B cell (primary cell): ENCODE results near the gene SWAP70. TPM values are rescaled to one million over a fixed set of nuclear protein-coding genes. Genes with fewer than 3 reads are reported as not detected.
A peak's percentile ranks its signal among the peaks of the same experiment; 100 is the strongest.

Experiments used
- ATAC-seq: fragments of 200-7000 bp; cut with Tn5 transposase; one replicate; pipeline ENCODE4 v1.10.0; 2021; ENCODE audit warnings: low read depth, mild to moderate bottlenecking, moderate number of reproducible peaks, moderate library complexity
- CTCF ChIA-PET: fragments of 350-600 bp; sonication (Branson Sonifier 250); formaldehyde crosslinking; loops from one replicate; lab custom pipeline; 2021; ENCODE audit warnings: antibody characterized with exemption, inconsistent platforms; lab: Charles Lee
- POLR2A ChIA-PET: fragments of 350-600 bp; sonication (Branson Sonifier 250); formaldehyde crosslinking; loops from one replicate; lab custom pipeline; 2021; ENCODE audit warnings: antibody characterized with exemption; lab: Charles Lee
- DNase-seq: peaks from one replicate; pipeline ENCODE4 v3.0.0; 2013
- H2AFZ ChIP-seq: 2 replicates; pipeline ENCODE4 v1.6.1; 2012; ENCODE audit warnings: mild to moderate bottlenecking, low read depth, low read length; ENCODE audit not compliant: insufficient read depth, poor library complexity, severe bottlenecking
- H3K27ac ChIP-seq, 2 donors: 1 replicate in 1 of 2; 2 replicates in 1 of 2; pipeline ENCODE4 v1.5.1; 2012 to 2013; ENCODE audit warnings: low read length in 2 of 2, mild to moderate bottlenecking in 2 of 2, moderate library complexity in 1 of 2
- H3K27me3 ChIP-seq, 4 experiments: fragments of 200-600 bp in 1 of 4; sonication (generic) in 1 of 4; replicated peaks in 1 of 4; 1 replicate in 2 of 4; 2 replicates in 2 of 4; pipeline versions ENCODE4 v1.6.1 to v1.7.0; 2013 to 2016; ENCODE audit warnings: low read length in 3 of 4, mild to moderate bottlenecking in 2 of 4, mixed read lengths in 1 of 4, moderate library complexity in 1 of 4; ENCODE audit not compliant: insufficient read depth in 4 of 4, control insufficient read depth in 3 of 4; ENCODE audit errors: control extremely low read depth in 1 of 4
- H3K36me3 ChIP-seq, 2 experiments: replicated peaks in 1 of 2; 1 replicate in 1 of 2; 2 replicates in 1 of 2; pipeline versions ENCODE4 v1.6.1 to v1.7.1; 2013; ENCODE audit warnings: low read length in 1 of 2; ENCODE audit not compliant: insufficient read depth in 2 of 2, control insufficient read depth in 1 of 2; ENCODE audit errors: control extremely low read depth in 1 of 2, extremely low read depth in 1 of 2
- H3K4me1 ChIP-seq, 2 donors: fragments of 200-600 bp in 1 of 2; sonication (generic) in 1 of 2; 1 replicate in 1 of 2; 2 replicates in 1 of 2; pipeline versions ENCODE4 v1.5.1 to v1.6.1; 2013 to 2017; ENCODE audit warnings: low read length in 2 of 2; ENCODE audit not compliant: control insufficient read depth in 2 of 2, insufficient read depth in 2 of 2
- H3K4me2 ChIP-seq: replicated peaks from 2 replicates; pipeline ENCODE3; 2012; ENCODE audit warnings: mild to moderate bottlenecking, low read depth, low read length; ENCODE audit not compliant: poor library complexity, severe bottlenecking
- H3K4me3 ChIP-seq, 5 experiments: fragments of 200-600 bp in 1 of 5; sonication (generic) in 1 of 5; 1 replicate in 3 of 5; 2 replicates in 2 of 5; pipeline versions ENCODE4 v1.5.1 to v1.7.0; 2011 to 2016; ENCODE audit warnings: low read length in 4 of 5, mild to moderate bottlenecking in 4 of 5, low read depth in 2 of 5, control low read depth in 1 of 5, moderate library complexity in 1 of 5; ENCODE audit not compliant: insufficient read depth in 1 of 5; ENCODE audit errors: control extremely low read depth in 1 of 5, extremely low read depth in 1 of 5
- H3K79me2 ChIP-seq: fragments of 200-600 bp; sonication (generic); one replicate; pipeline ENCODE4 v1.6.0; 2016; ENCODE audit warnings: low read length; ENCODE audit not compliant: control insufficient read depth, insufficient read depth
- H3K9ac ChIP-seq: fragments of 200-600 bp; sonication (generic); 2 replicates; pipeline ENCODE4 v1.6.1; 2017; ENCODE audit warnings: mild to moderate bottlenecking, low read length, moderate library complexity
- H3K9me3 ChIP-seq, 3 donors: one replicate each; pipeline versions ENCODE4 v1.6.1 to v1.7.1; 2013; ENCODE audit warnings: low read length in 2 of 3; ENCODE audit not compliant: control insufficient read depth in 2 of 3, insufficient read depth in 1 of 3; ENCODE audit errors: control extremely low read depth in 1 of 3
- H4K20me1 ChIP-seq: 2 replicates; pipeline ENCODE4 v1.6.0; 2012; ENCODE audit warnings: mild to moderate bottlenecking, low read length; ENCODE audit not compliant: insufficient read depth, control insufficient read depth, poor library complexity, severe bottlenecking
- H3K27ac Mint-ChIP-seq: one replicate; pipeline ENCODE4 v1.8.0; 2021; ENCODE audit warnings: mixed read lengths
- H3K27me3 Mint-ChIP-seq: one replicate; pipeline ENCODE4 v1.8.0; 2021; ENCODE audit warnings: mixed read lengths
- H3K4me1 Mint-ChIP-seq: one replicate; pipeline ENCODE4 v1.8.0; 2021; ENCODE audit warnings: mixed read lengths
- H3K4me3 Mint-ChIP-seq: one replicate; pipeline ENCODE4 v1.8.0; 2021; ENCODE audit warnings: mixed read lengths
- H3K9me3 Mint-ChIP-seq: one replicate; pipeline ENCODE4 v1.8.0; 2022; ENCODE audit warnings: mixed read lengths; ENCODE audit not compliant: insufficient read depth
- EZH2 ChIP-seq: IDR thresholded peaks from 2 replicates; pipeline ENCODE4 v1.6.1; 2012; ENCODE audit warnings: borderline replicate concordance, low read depth, mild to moderate bottlenecking, moderate library complexity, low read length; ENCODE audit not compliant: insufficient read depth, poor library complexity, severe bottlenecking
- WGBS: methylation state at CpG from one replicate; pipeline ENCODE4 v1.1.5; 2013; ENCODE audit warnings: missing lambda C conversion rate; ENCODE audit not compliant: insufficient coverage; 5-methylcytosine and 5-hydroxymethylcytosine counted together
- intact Hi-C: fragments of 100-400 bp; cut with micrococcal nuclease; formaldehyde crosslinking; loops from one replicate; pipeline ENCODE4 v1.10.0; 2022
- polyA plus RNA-seq: library from polyadenylated mRNA; depleted of rRNA; stranded (reverse); fragments of >200 nt; gene quantifications from 2 replicates; pipeline ENCODE4 v1.2.3, GENCODE V29; 2012
- total RNA-seq, 2 donors: library from RNA; stranded (reverse); fragments of 120-200 nt in 1 of 2; gene quantifications; 1 replicate in 1 of 2; 2 replicates in 1 of 2; pipeline versions ENCODE4 v1.2.3 to v1.2.4, GENCODE V29; 2013 to 2022
- TF ChIP-seq, protein P1 (sequence below): fragments of 200-600 bp; IDR thresholded peaks from one replicate; pipeline ENCODE4 v1.8.0; 2022; ENCODE audit warnings: antibody characterized with exemption, mild to moderate bottlenecking

The SWAP70 gene
- total and polyA plus RNA-seq, 2 donors (not counting 1 experiment from before 2014, with no cell fraction given), result 69.8 to 200 TPM

DNA sequence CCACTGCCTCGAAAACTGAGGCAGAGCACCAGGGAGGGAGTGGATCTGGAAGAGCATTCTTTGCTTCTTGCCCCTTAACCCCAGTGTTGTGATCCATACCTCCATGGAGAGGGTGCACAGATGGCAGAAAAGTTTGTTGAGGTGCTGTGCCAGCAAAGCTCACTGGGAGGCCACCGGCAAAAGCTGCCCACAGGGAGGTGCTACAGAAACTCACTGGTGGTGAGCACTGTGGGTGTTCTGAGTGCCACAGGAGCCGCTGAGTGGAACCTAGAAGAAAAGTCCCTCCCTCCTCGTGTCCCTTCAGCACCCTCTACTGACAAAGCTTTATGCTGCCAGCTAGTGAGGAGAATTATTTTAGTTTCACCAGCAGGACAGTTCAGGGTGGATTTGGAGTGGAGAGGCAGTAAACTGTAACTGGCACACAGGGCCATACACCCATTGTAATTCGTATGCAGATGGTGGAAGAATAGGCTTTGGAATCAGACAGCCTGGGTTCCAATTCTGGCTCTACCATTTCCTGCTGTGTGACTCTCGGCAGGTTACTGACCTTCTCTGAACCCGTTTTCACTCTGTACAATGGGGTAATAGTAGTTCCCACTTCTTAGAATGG is 84.6 kb downstream of the SWAP70 start:
- peaks cover 8 to 69% of the 10 kb centered on the region in 2 experiments for H3K36me3 ChIP-seq
- H4K20me1 ChIP-seq, result peaks cover 7% of the 10 kb centered on the region
- DNase-seq (peak; percentile 88), ATAC-seq (peak; percentile 77)
- CTCF ChIA-PET, result interaction anchor here (0.6 to 9.5 kb wide), 48 partner anchors 8 to 575 kb away, joined by 3 to 226 read pairs (median 6); partner anchors contain the start of genes ADM and WEE1
- Mint-ChIP-seq H3K4me3 (peak overlapping the region; percentile 66), H3K4me1 (peaks cover 60% of the 10 kb centered on the region), H3K27ac (peak overlapping the region; percentile 78), H3K27me3 (no peaks in the 10 kb centered on the region), H3K9me3 (no peaks in the 10 kb centered on the region)
- H3K27me3 ChIP-seq, result no peaks in the 10 kb centered on the region
- peak overlapping the region; percentile 22 for H3K9ac ChIP-seq
- WGBS, result 53% methylated on average over 3 of the region's 7 CpGs
- H3K4me3 ChIP-seq, result peak overlapping the region in 3 of 5 experiments; percentile 4 to 30 (median 22)
- POLR2A ChIA-PET, result interaction anchor here (0.5 to 5.6 kb wide), 9 partner anchors 31 to 288 kb away, joined by 3 to 38 read pairs (median 4); partner anchors contain the start of genes WEE1 and ZNF143
- intact Hi-C loops, result loop anchor here (1.0 to 5.0 kb wide), 7 partner anchors 8 to 213 kb away; partner anchors contain the start of gene WEE1
- no peak overlapping the region for H2AFZ ChIP-seq
- H3K9me3 ChIP-seq, result no peaks in the 10 kb centered on the region
- H3K79me2 ChIP-seq, result peaks cover 68% of the 10 kb centered on the region
- H3K4me2 ChIP-seq, result peak overlapping the region; percentile 64
- H3K27ac ChIP-seq, result peak overlapping the region; percentile 40 to 86
- peaks cover 48 to 49% of the 10 kb centered on the region in 2 donors for H3K4me1 ChIP-seq
- no peak for TF ChIP-seq EZH2
- TF ChIP-seq, protein P1, sequence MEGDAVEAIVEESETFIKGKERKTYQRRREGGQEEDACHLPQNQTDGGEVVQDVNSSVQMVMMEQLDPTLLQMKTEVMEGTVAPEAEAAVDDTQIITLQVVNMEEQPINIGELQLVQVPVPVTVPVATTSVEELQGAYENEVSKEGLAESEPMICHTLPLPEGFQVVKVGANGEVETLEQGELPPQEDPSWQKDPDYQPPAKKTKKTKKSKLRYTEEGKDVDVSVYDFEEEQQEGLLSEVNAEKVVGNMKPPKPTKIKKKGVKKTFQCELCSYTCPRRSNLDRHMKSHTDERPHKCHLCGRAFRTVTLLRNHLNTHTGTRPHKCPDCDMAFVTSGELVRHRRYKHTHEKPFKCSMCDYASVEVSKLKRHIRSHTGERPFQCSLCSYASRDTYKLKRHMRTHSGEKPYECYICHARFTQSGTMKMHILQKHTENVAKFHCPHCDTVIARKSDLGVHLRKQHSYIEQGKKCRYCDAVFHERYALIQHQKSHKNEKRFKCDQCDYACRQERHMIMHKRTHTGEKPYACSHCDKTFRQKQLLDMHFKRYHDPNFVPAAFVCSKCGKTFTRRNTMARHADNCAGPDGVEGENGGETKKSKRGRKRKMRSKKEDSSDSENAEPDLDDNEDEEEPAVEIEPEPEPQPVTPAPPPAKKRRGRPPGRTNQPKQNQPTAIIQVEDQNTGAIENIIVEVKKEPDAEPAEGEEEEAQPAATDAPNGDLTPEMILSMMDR, result peak; percentile 83

GRCh38 chr11:9750551-9750950 is 86.7 kb downstream of the SWAP70 start:
- Histone ChIP-seq H4K20me1 (peaks cover 7% of the 10 kb centered on the region), H3K9ac (no peak overlapping the region), H3K4me2 (no peak overlapping the region), H3K27ac (peak overlapping the region in 1 of 2 donors; percentile 88), H2AFZ (no peak overlapping the region), H3K9me3 (no peaks in the 10 kb centered on the region), H3K4me3 (no peak overlapping the region), H3K79me2 (peaks cover 56% of the 10 kb centered on the region), H3K36me3 (peaks cover 8 to 61% of the 10 kb centered on the region in 2 experiments), H3K27me3 (no peaks in the 10 kb centered on the region), H3K4me1 (peaks cover 55% of the 10 kb centered on the region in 2 donors)
- ChIA-PET POLR2A (interaction anchor here (5.6 kb wide), 1 partner anchor 136 kb away, joined by 38 read pairs; no protein-coding TSS in a partner anchor), CTCF (interaction anchor here (0.7 to 9.5 kb wide), 15 partner anchors 9 to 557 kb away, joined by 3 to 226 read pairs (median 33); no protein-coding TSS in a partner anchor)
- H3K27me3 Mint-ChIP-seq, result no peaks in the 10 kb centered on the region
- ATAC-seq (no peak), DNase-seq (no peak)
- no peaks in the 10 kb centered on the region for H3K9me3 Mint-ChIP-seq
- peak overlapping the region; percentile 71 for H3K27ac Mint-ChIP-seq
- no peak overlapping the region for H3K4me3 Mint-ChIP-seq
- peaks cover 70% of the 10 kb centered on the region for H3K4me1 Mint-ChIP-seq
- intact Hi-C loops, result loop anchor here (10.0 kb wide), 2 partner anchors 454 to 1104 kb away; partner anchors contain the start of gene ZBED5
- WGBS, result 100% methylated on average over 2 of the region's 4 CpGs
- TF ChIP-seq, protein P1, result no peak
- TF ChIP-seq EZH2, result no peak
